Measurements from ENCODE around the gene TYRO3.
"Not testable (repeated sequence)": the region's sequence is repeated elsewhere in the genome, so short reads cannot be mapped to it uniquely, and the experiment has no call there.

The TYRO3 gene

GRCh38 chr15:41553731-41554130 is 5.3 kb upstream of the TYRO3 start:
- no peak for DNase-seq (ENCODE audit: low spot score)

- DNase-seq (ENCODE audit: low spot score) = no peak
Measured at GRCh38 chr15:41554343-41554742, 4.7 kb upstream of the TYRO3 start.

- DNase-seq (ENCODE audit: low spot score) = no peak
Measured at GRCh38 chr15:41554915-41555314, 4.1 kb upstream of the TYRO3 start.

- DNase-seq (ENCODE audit: low spot score) = no peak
Measured at GRCh38 chr15:41556677-41557076, 2.3 kb upstream of the TYRO3 start.

GRCh38 chr15:41557673-41558399 is 1.2 kb upstream of the TYRO3 start:
- DNase-seq (ENCODE audit: low spot score) = peak; percentile 74

- no peak for DNase-seq (ENCODE audit: low spot score)
Measured at GRCh38 chr15:41559239-41559782, 299 bp downstream of the TYRO3 start.

- no peak for DNase-seq (ENCODE audit: low spot score)
Measured at GRCh38 chr15:41560572-41560874, 1.5 kb downstream of the TYRO3 start.

- no peak for DNase-seq (ENCODE audit: low spot score)
Measured at GRCh38 chr15:41561104-41561776, 2.2 kb downstream of the TYRO3 start.

- no peak for DNase-seq (ENCODE audit: low spot score)
Measured at GRCh38 chr15:41561777-41562145, 2.7 kb downstream of the TYRO3 start.

- DNase-seq (ENCODE audit: low spot score) = no peak
Measured at GRCh38 chr15:41562244-41562643, 3.2 kb downstream of the TYRO3 start.

- DNase-seq (ENCODE audit: low spot score) = no peak
Measured at GRCh38 chr15:41562784-41563198, 3.8 kb downstream of the TYRO3 start.

- DNase-seq (ENCODE audit: low spot score) = peak; percentile 80
Measured at GRCh38 chr15:41564286-41564959, 5.4 kb downstream of the TYRO3 start.

GRCh38 chr15:41564960-41565502 is 6.0 kb downstream of the TYRO3 start:
- DNase-seq (ENCODE audit: low spot score) = no peak

GRCh38 chr15:41565702-41566101 is 6.7 kb downstream of the TYRO3 start:
- DNase-seq (ENCODE audit: low spot score) = no peak

GRCh38 chr15:41566121-41566885 is 7.3 kb downstream of the TYRO3 start:
- no peak for DNase-seq (ENCODE audit: low spot score)

GRCh38 chr15:41567261-41567660 is 8.2 kb downstream of the TYRO3 start:
- DNase-seq (ENCODE audit: low spot score) = no peak

GRCh38 chr15:41567862-41568261 is 8.8 kb downstream of the TYRO3 start:
- DNase-seq (ENCODE audit: low spot score) = no peak

GRCh38 chr15:41568350-41569017 is 9.5 kb downstream of the TYRO3 start:
- DNase-seq (ENCODE audit: low spot score) = no peak

GRCh38 chr15:41569232-41569631 is 10.2 kb downstream of the TYRO3 start:
- not testable (repeated sequence) for DNase-seq (ENCODE audit: low spot score)

GRCh38 chr15:41570764-41571163 is 11.8 kb downstream of the TYRO3 start:
- no peak for DNase-seq (ENCODE audit: low spot score)

GRCh38 chr15:41571948-41572347 is 12.9 kb downstream of the TYRO3 start:
- DNase-seq (ENCODE audit: low spot score) = no peak

Measured in SK-N-DZ (cell line).